Thymus (tissue), 11 donors: ENCODE measurements around the gene MB21D2. TPM values are rescaled to one million over a fixed set of nuclear protein-coding genes. Genes with fewer than 3 reads are reported as not detected.

Experiments
- DNase-seq, 9 donors: peaks; one replicate each; pipeline ENCODE4 v3.0.0-alpha.2; 2013; ENCODE audit warnings: low spot score in 9 of 9, low read depth in 6 of 9, missing footprints in 1 of 9
- H3K27ac ChIP-seq, 2 donors: one replicate each; pipeline ENCODE4 v1.5.1; 2013; ENCODE audit warnings: control low read depth in 1 of 2, low read depth in 1 of 2, low read length in 1 of 2, mild to moderate bottlenecking in 1 of 2, moderate library complexity in 1 of 2
- H3K27me3 ChIP-seq, 2 donors: one replicate each; pipeline ENCODE4 v1.5.1; 2013; ENCODE audit warnings: low read length in 1 of 2; ENCODE audit not compliant: control insufficient read depth in 2 of 2, insufficient read depth in 1 of 2
- H3K36me3 ChIP-seq, 2 donors: one replicate each; pipeline ENCODE4 v1.5.1; 2013; ENCODE audit warnings: low read length in 1 of 2, mild to moderate bottlenecking in 1 of 2, moderate library complexity in 1 of 2; ENCODE audit not compliant: control insufficient read depth in 2 of 2, insufficient read depth in 2 of 2
- H3K4me1 ChIP-seq, 2 donors: one replicate each; pipeline ENCODE4 v1.5.1; 2013; ENCODE audit warnings: low read length in 2 of 2; ENCODE audit not compliant: control insufficient read depth in 2 of 2, insufficient read depth in 2 of 2
- H3K4me3 ChIP-seq, 2 donors: one replicate each; pipeline ENCODE4 v1.5.1; 2013; ENCODE audit warnings: low read length in 2 of 2, control low read depth in 1 of 2, mild to moderate bottlenecking in 1 of 2
- H3K9me3 ChIP-seq, 2 donors: one replicate each; pipeline ENCODE4 v1.5.1; 2013; ENCODE audit warnings: low read length in 1 of 2, mild to moderate bottlenecking in 1 of 2; ENCODE audit not compliant: control insufficient read depth in 2 of 2, insufficient read depth in 1 of 2
- WGBS: extraction: QIAGEN DNeasy Blood & Tissue Kit; methylation state at CpG from one replicate; pipeline ENCODE4 v1.1.7; 2013; 5-methylcytosine and 5-hydroxymethylcytosine counted together
- polyA plus RNA-seq: library from polyadenylated mRNA; stranded (reverse); fragments of 200-250 nt; gene quantifications from one replicate; pipeline ENCODE4 v1.2.3, GENCODE V29; 2013
- total RNA-seq: library from RNA; stranded (reverse); fragments of 120-200 nt; gene quantifications from one replicate; pipeline ENCODE4 v1.2.4, GENCODE V29; 2013
- donor health status: healthy.

The MB21D2 gene
- total and polyA plus RNA-seq, 2 donors, result 1.5 to 2.4 TPM

- Histone ChIP-seq H3K27ac (no peak overlapping the region), H3K9me3 (no peaks in the 10 kb centered on the region), H3K36me3 (no peaks in the 10 kb centered on the region), H3K27me3 (no peaks in the 10 kb centered on the region), H3K4me3 (no peak overlapping the region), H3K4me1 (no peaks in the 10 kb centered on the region)
- no peak for DNase-seq
- WGBS, result 92% methylated on average over 11 of the region's 11 CpGs
Observed at GRCh38 chr3:192848371-192849233, 69.1 kb downstream of the MB21D2 start.

- no peak for DNase-seq
- no peaks in the 10 kb centered on the region for H3K27me3 ChIP-seq
- no peak overlapping the region for H3K4me3 ChIP-seq
- no peaks in the 10 kb centered on the region for H3K9me3 ChIP-seq
- H3K36me3 ChIP-seq, result no peaks in the 10 kb centered on the region
- WGBS, result 93% methylated on average over 3 of the region's 3 CpGs
- H3K27ac ChIP-seq, result no peak overlapping the region
- H3K4me1 ChIP-seq, result no peaks in the 10 kb centered on the region
Observed at GRCh38 chr3:192847941-192848340, 69.7 kb downstream of the MB21D2 start.

- no peak overlapping the region for H3K4me3 ChIP-seq
- WGBS, result 94% methylated on average over 4 of the region's 4 CpGs
- no peaks in the 10 kb centered on the region for H3K27me3 ChIP-seq
- no peaks in the 10 kb centered on the region for H3K9me3 ChIP-seq
- no peak overlapping the region for H3K27ac ChIP-seq
- no peaks in the 10 kb centered on the region for H3K36me3 ChIP-seq
- DNase-seq, result no peak
- H3K4me1 ChIP-seq, result no peaks in the 10 kb centered on the region
Observed at GRCh38 chr3:192845526-192845855, 72.2 kb downstream of the MB21D2 start.

- H3K27me3 ChIP-seq, result no peaks in the 10 kb centered on the region
- no peak overlapping the region for H3K27ac ChIP-seq
- WGBS, result 91% methylated on average over 9 of the region's 9 CpGs
- DNase-seq, result no peak
- H3K9me3 ChIP-seq, result no peaks in the 10 kb centered on the region
- no peaks in the 10 kb centered on the region for H3K4me1 ChIP-seq
- H3K36me3 ChIP-seq, result no peaks in the 10 kb centered on the region
- H3K4me3 ChIP-seq, result no peak overlapping the region
Observed at GRCh38 chr3:192844836-192845525, 72.7 kb downstream of the MB21D2 start.

- 85% methylated on average over 2 of the region's 2 CpGs for WGBS
- H3K27ac ChIP-seq, result no peak overlapping the region
- no peak for DNase-seq
- no peak overlapping the region for H3K4me3 ChIP-seq
- no peaks in the 10 kb centered on the region for H3K9me3 ChIP-seq
- no peaks in the 10 kb centered on the region for H3K27me3 ChIP-seq
- H3K36me3 ChIP-seq, result no peaks in the 10 kb centered on the region
- no peaks in the 10 kb centered on the region for H3K4me1 ChIP-seq
Observed at GRCh38 chr3:192844486-192844765, 73.2 kb downstream of the MB21D2 start.

GRCh38 chr3:192843723-192844485 is 73.8 kb downstream of the MB21D2 start:
- Histone ChIP-seq H3K4me3 (no peak overlapping the region), H3K27me3 (no peaks in the 10 kb centered on the region), H3K9me3 (no peaks in the 10 kb centered on the region), H3K36me3 (no peaks in the 10 kb centered on the region), H3K4me1 (no peaks in the 10 kb centered on the region), H3K27ac (no peak overlapping the region)
- 94% methylated on average over 10 of the region's 10 CpGs for WGBS
- no peak for DNase-seq

GRCh38 chr3:192843119-192843518 is 74.5 kb downstream of the MB21D2 start:
- H3K4me3 ChIP-seq, result no peak overlapping the region
- H3K4me1 ChIP-seq, result no peaks in the 10 kb centered on the region
- no peak overlapping the region for H3K27ac ChIP-seq
- no peaks in the 10 kb centered on the region for H3K36me3 ChIP-seq
- no peaks in the 10 kb centered on the region for H3K27me3 ChIP-seq
- 87% methylated on average over 2 of the region's 2 CpGs for WGBS
- no peak for DNase-seq
- H3K9me3 ChIP-seq, result no peaks in the 10 kb centered on the region

GRCh38 chr3:192842711-192843110 is 74.9 kb downstream of the MB21D2 start:
- Histone ChIP-seq H3K36me3 (no peaks in the 10 kb centered on the region), H3K27me3 (no peaks in the 10 kb centered on the region), H3K9me3 (no peaks in the 10 kb centered on the region), H3K27ac (no peak overlapping the region), H3K4me1 (no peaks in the 10 kb centered on the region), H3K4me3 (no peak overlapping the region)
- DNase-seq, result no peak
- WGBS, result 91% methylated on average over 1 of the region's 1 CpG

GRCh38 chr3:192842138-192842537 is 75.5 kb downstream of the MB21D2 start:
- Histone ChIP-seq H3K36me3 (no peaks in the 10 kb centered on the region), H3K27ac (no peak overlapping the region), H3K9me3 (no peaks in the 10 kb centered on the region), H3K4me3 (no peak overlapping the region), H3K27me3 (no peaks in the 10 kb centered on the region), H3K4me1 (no peaks in the 10 kb centered on the region)
- 91% methylated on average over 8 of the region's 8 CpGs for WGBS
- DNase-seq, result no peak
